Suprapubic skin (tissue), 4 donors: Measurements from ENCODE around the gene CTNNBL1. TPM values are rescaled to one million over a fixed set of nuclear protein-coding genes. Genes with fewer than 3 reads are reported as not detected.

Experiments used
- DNase-seq, 2 donors: peaks; one replicate each; pipeline ENCODE4 v3.0.0-alpha.2; 2019; ENCODE audit warnings: low spot score in 2 of 2
- H3K27ac ChIP-seq: fragments of 200-600 bp; sonication (generic); one replicate; pipeline ENCODE4 v1.5.1; 2019
- H3K27me3 ChIP-seq: fragments of 200-600 bp; sonication (generic); one replicate; pipeline ENCODE4 v1.5.1; 2019
- H3K36me3 ChIP-seq: fragments of 200-600 bp; sonication (generic); one replicate; pipeline ENCODE4 v1.5.1; 2019
- H3K4me1 ChIP-seq: fragments of 200-600 bp; sonication (generic); one replicate; pipeline ENCODE4 v1.5.1; 2019
- H3K4me3 ChIP-seq: fragments of 200-600 bp; sonication (generic); one replicate; pipeline ENCODE4 v1.5.1; 2019; ENCODE audit warnings: mild to moderate bottlenecking
- H3K9me3 ChIP-seq: fragments of 200-600 bp; sonication (generic); one replicate; pipeline ENCODE4 v1.5.1; 2019
- CTCF ChIP-seq, 2 donors: fragments of 200-600 bp in 1 of 2; fragments of 450-650 bp in 1 of 2; sonication (generic) in 1 of 2; IDR thresholded peaks; one replicate each; pipeline ENCODE4 v1.5.1; 2016 to 2019; ENCODE audit warnings: antibody characterized with exemption in 2 of 2, mild to moderate bottlenecking in 1 of 2, moderate library complexity in 1 of 2
- EP300 ChIP-seq: sonication (generic); formaldehyde crosslinking; IDR thresholded peaks from one replicate; pipeline ENCODE4 v1.6.1; 2017; ENCODE audit warnings: antibody characterized with exemption
- POLR2A ChIP-seq, 2 donors: fragments of 450-650 bp; IDR thresholded peaks; one replicate each; pipeline ENCODE4 v1.6.1; 2017; ENCODE audit warnings: antibody characterized with exemption in 2 of 2, mild to moderate bottlenecking in 2 of 2, moderate library complexity in 2 of 2
- POLR2AphosphoS5 ChIP-seq, 3 donors: sonication (generic); formaldehyde crosslinking; IDR thresholded peaks; one replicate each; pipeline ENCODE4 v1.6.1; 2017; ENCODE audit warnings: antibody characterized with exemption in 3 of 3
- WGBS: methylation state at CpG from one replicate; pipeline ENCODE4 v1.1.5; 2018; 5-methylcytosine and 5-hydroxymethylcytosine counted together
- total RNA-seq, 4 donors: library from RNA; depleted of rRNA; stranded (reverse); fragments of >200 nt; gene quantifications; one replicate each; pipeline ENCODE4 v1.1.0, GENCODE V29; 2016

The CTNNBL1 gene
- total RNA-seq, 4 donors from 2014 or later = 17.2 to 27.4 (median 26.1) TPM

- Histone ChIP-seq H3K9me3 (no peaks in the 10 kb centered on the region), H3K36me3 (peaks cover 34% of the 10 kb centered on the region), H3K27ac (no peak overlapping the region), H3K4me3 (no peak overlapping the region), H3K4me1 (no peaks in the 10 kb centered on the region), H3K27me3 (no peaks in the 10 kb centered on the region)
- WGBS = 87% methylated on average over 3 of the region's 3 CpGs
- no peak for DNase-seq
- TF ChIP-seq POLR2AphosphoS5 (IDR thresholded peaks at IDR 0.05) (no peak), CTCF (IDR thresholded peaks at IDR 0.05) (no peak), POLR2A (IDR thresholded peaks at IDR 0.05) (no peak), EP300 (no peak)
Observed at GRCh38 chr20:37839432-37839827, 145.6 kb downstream of the CTNNBL1 start.

GRCh38 chr20:37839955-37840354 lies 146.1 kb downstream of the CTNNBL1 start:
- 91% methylated on average over 7 of the region's 7 CpGs for WGBS

DNA sequence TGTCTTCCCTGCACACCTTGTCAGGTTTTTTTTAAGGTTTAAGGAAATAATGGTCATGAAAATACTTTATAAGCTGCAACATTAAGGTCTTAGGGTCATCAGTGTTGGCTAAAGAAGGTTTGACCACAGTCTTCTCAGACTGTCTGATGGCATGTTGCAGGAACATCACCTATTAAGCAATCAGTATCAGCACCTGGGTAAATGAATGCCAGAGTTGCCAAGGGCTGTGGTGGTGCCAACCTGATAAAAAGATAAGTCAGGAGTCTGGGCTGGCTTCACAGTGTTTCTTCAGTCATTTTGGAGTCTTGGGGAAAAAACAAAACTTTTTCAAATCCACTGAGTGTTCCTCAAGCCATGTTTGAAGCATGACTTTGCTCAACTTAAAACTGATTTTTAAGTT lies 147.6 kb downstream of the CTNNBL1 start:
- no peaks in the 10 kb centered on the region for H3K9me3 ChIP-seq
- H3K27ac ChIP-seq = no peak overlapping the region
- DNase-seq = no peak
- H3K27me3 ChIP-seq = no peaks in the 10 kb centered on the region
- peaks cover 47% of the 10 kb centered on the region for H3K36me3 ChIP-seq
- no peak overlapping the region for H3K4me3 ChIP-seq
- H3K4me1 ChIP-seq = no peaks in the 10 kb centered on the region
- no peak for TF ChIP-seq EP300
- TF ChIP-seq POLR2A (IDR thresholded peaks at IDR 0.05) = no peak
- TF ChIP-seq POLR2AphosphoS5 (IDR thresholded peaks at IDR 0.05) = no peak
- no peak for TF ChIP-seq CTCF (IDR thresholded peaks at IDR 0.05)

More at GRCh38 chr20:37839955-37840354, 146.1 kb downstream of the CTNNBL1 start:
- Histone ChIP-seq H3K9me3 (no peaks in the 10 kb centered on the region), H3K4me3 (no peak overlapping the region), H3K27me3 (no peaks in the 10 kb centered on the region), H3K27ac (no peak overlapping the region), H3K36me3 (peaks cover 34% of the 10 kb centered on the region), H3K4me1 (no peaks in the 10 kb centered on the region)
- no peak for DNase-seq
- TF ChIP-seq POLR2A (IDR thresholded peaks at IDR 0.05) = no peak

GRCh38 chr20:37841971-37842370 lies 148.1 kb downstream of the CTNNBL1 start:
- Histone ChIP-seq H3K9me3 (no peaks in the 10 kb centered on the region), H3K4me1 (no peaks in the 10 kb centered on the region), H3K27me3 (no peaks in the 10 kb centered on the region), H3K4me3 (no peak overlapping the region), H3K27ac (no peak overlapping the region), H3K36me3 (peaks cover 53% of the 10 kb centered on the region)
- WGBS = 79% methylated on average over 6 of the region's 6 CpGs
- TF ChIP-seq POLR2AphosphoS5 (IDR thresholded peaks at IDR 0.05) (no peak), EP300 (no peak), POLR2A (IDR thresholded peaks at IDR 0.05) (no peak), CTCF (IDR thresholded peaks at IDR 0.05) (no peak)
- no peak for DNase-seq

DNA sequence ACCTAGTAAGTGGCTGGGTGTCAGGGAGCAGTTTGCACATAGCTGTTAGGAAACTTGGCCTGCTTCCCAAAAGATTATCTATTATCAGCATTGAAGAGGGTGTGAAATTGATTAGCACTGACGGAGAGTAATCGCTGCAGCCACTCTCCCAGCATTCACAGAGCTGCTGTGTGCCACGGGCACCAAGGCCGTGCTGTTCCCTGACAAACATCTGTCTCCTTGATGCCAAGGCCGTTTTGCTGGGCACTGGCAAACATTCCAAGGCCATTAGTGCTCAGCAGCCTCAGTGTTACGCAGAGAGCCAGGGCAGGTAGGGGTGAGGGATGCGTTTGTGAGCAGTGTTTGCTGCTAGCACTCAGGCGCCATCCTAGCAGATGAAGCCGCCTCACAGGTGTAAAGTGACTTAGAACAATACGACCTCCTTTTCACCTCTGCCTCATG lies 151.4 kb downstream of the CTNNBL1 start:
- WGBS = 70% methylated on average over 10 of the region's 10 CpGs
- no peaks in the 10 kb centered on the region for H3K9me3 ChIP-seq
- TF ChIP-seq POLR2AphosphoS5 (IDR thresholded peaks at IDR 0.05) = no peak
- no peak for TF ChIP-seq EP300
- TF ChIP-seq CTCF (IDR thresholded peaks at IDR 0.05) = no peak
- no peak for TF ChIP-seq POLR2A (IDR thresholded peaks at IDR 0.05)
- no peak overlapping the region for H3K4me3 ChIP-seq
- H3K4me1 ChIP-seq = no peaks in the 10 kb centered on the region
- H3K36me3 ChIP-seq = peaks cover 72% of the 10 kb centered on the region
- DNase-seq = no peak
- H3K27ac ChIP-seq = no peak overlapping the region
- no peaks in the 10 kb centered on the region for H3K27me3 ChIP-seq

DNA sequence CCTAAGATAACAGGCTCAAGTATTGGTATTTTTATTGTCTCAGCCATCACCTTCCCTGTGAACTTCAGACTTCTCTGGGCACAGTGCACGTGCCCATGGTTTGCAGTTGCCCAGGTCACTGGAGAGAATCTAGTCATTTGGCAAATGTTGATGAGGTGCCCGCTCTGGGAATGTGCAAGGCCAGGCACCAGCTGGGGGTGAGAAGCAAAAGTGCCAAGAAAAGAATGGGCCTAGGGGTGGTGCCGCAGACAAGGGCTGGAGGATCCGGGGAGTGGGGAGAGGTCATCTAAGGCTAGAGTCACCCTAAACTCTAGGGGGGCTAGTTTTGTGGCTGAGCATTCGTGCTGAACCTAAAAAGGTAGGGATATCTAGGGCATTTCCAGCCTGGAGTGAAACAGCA lies 152.0 kb downstream of the CTNNBL1 start:
- no peak for TF ChIP-seq POLR2AphosphoS5 (IDR thresholded peaks at IDR 0.05)
- TF ChIP-seq CTCF (IDR thresholded peaks at IDR 0.05) = no peak
- TF ChIP-seq POLR2A (IDR thresholded peaks at IDR 0.05) = no peak
- TF ChIP-seq EP300 = no peak
- Histone ChIP-seq H3K4me3 (no peak overlapping the region), H3K36me3 (peaks cover 72% of the 10 kb centered on the region), H3K27me3 (no peaks in the 10 kb centered on the region), H3K9me3 (no peaks in the 10 kb centered on the region), H3K4me1 (no peaks in the 10 kb centered on the region), H3K27ac (no peak overlapping the region)
- DNase-seq = no peak
- 98% methylated on average over 5 of the region's 5 CpGs for WGBS
